Heart right ventricle (tissue), 16 donors: ENCODE measurements around the gene ACOX3. TPM values are rescaled to one million over a fixed set of nuclear protein-coding genes. Genes with fewer than 3 reads are reported as not detected.
A peak's percentile ranks its signal among the peaks of the same experiment; 100 is the strongest.
"Not testable (repeated sequence)": the region's sequence is repeated elsewhere in the genome, so short reads cannot be mapped to it uniquely, and the experiment has no call there.

Experiments used
- ATAC-seq, 8 donors: fragments of 200-7000 bp; cut with Tn5 transposase; one replicate each; pipeline ENCODE4 v1.9.1; 2020; ENCODE audit warnings: mild to moderate bottlenecking in 8 of 8, moderate library complexity in 8 of 8, moderate number of reproducible peaks in 1 of 8
- DNase-seq, 2 donors: peaks; one replicate each; pipeline ENCODE4 v3.0.0-alpha.2; 2020
- H3K27ac ChIP-seq, 10 donors: fragments of 200-600 bp; sonication (generic) in 2 of 10; one replicate each; pipeline versions ENCODE4 v1.5.0 to v1.8.0; 2020 to 2022; ENCODE audit warnings: mild to moderate bottlenecking in 3 of 10
- H3K27me3 ChIP-seq, 7 donors: fragments of 200-600 bp; one replicate each; pipeline ENCODE4 v1.8.0; 2021 to 2022; ENCODE audit warnings: mild to moderate bottlenecking in 2 of 7
- H3K36me3 ChIP-seq, 9 donors: fragments of 200-600 bp; sonication (generic) in 1 of 9; one replicate each; pipeline versions ENCODE4 v1.5.0 to v1.8.0; 2020 to 2022; ENCODE audit warnings: mild to moderate bottlenecking in 2 of 9
- H3K4me1 ChIP-seq, 9 donors: fragments of 200-600 bp; sonication (generic) in 1 of 9; one replicate each; pipeline versions ENCODE4 v1.5.0 to v1.8.0; 2020 to 2022; ENCODE audit warnings: mild to moderate bottlenecking in 4 of 9
- H3K4me3 ChIP-seq, 10 donors: fragments of 200-600 bp; sonication (generic) in 2 of 10; one replicate each; pipeline versions ENCODE4 v1.5.0 to v1.8.0; 2020 to 2022; ENCODE audit warnings: mild to moderate bottlenecking in 7 of 10, moderate library complexity in 2 of 10
- H3K9me3 ChIP-seq, 11 donors: fragments of 200-600 bp in 10 of 11; sonication (generic) in 2 of 11; one replicate each; pipeline versions ENCODE4 v1.5.0 to v1.8.0; 2013 to 2022; ENCODE audit warnings: mild to moderate bottlenecking in 2 of 11, control low read depth in 1 of 11, moderate library complexity in 1 of 11
- CTCF ChIP-seq, 9 donors: fragments of 200-600 bp; sonication (generic) in 2 of 9; IDR thresholded peaks; one replicate each; pipeline versions ENCODE4 v1.5.0 to v1.8.0; 2021 to 2022; ENCODE audit warnings: antibody characterized with exemption in 9 of 9, mild to moderate bottlenecking in 5 of 9, moderate library complexity in 1 of 9
- WGBS, 2 donors: extraction: QIAGEN DNeasy Blood & Tissue Kit; methylation state at CpG; one replicate each; pipeline ENCODE4 v1.1.7; 2013; ENCODE audit warnings: inconsistent platforms in 1 of 2; 5-methylcytosine and 5-hydroxymethylcytosine counted together
- intact Hi-C, 10 donors: fragments of 100-400 bp; cut with DNase I; formaldehyde crosslinking; loops; one replicate each; pipeline versions ENCODE4 v1.11.1 to v1.14.2; 2022
- long read RNA-seq, 3 donors: library from polyadenylated mRNA; unstranded; transcript quantifications; one replicate each; pipeline ENCODE4 v2.0.0, GENCODE V29; 2020 to 2021
- polyA plus RNA-seq, 2 donors: library from polyadenylated mRNA; stranded (reverse); fragments of 200-250 nt; gene quantifications; one replicate each; pipeline ENCODE4 v1.2.3, GENCODE V29; 2013
- total RNA-seq, 10 donors: library from RNA; stranded (reverse); fragmentation: NEBNext Ultra II Directional in 3 of 10; extraction: Animal tissue kit (Norgen Biotek cat#: 25700) in 3 of 10; gene quantifications; one replicate each; pipeline versions ENCODE4 v1.2.1 to v1.2.4, GENCODE V29; 2021 to 2023
- donor health status: Arrhythmogenic right ventricular cardiomyopathy.
- donor health status: ischemic (EF 13 %, LVEDD 7.1; RV severe dilation, severe dysfunction).
- donor health status: healthy with polysubstance abuse.
- donor health status: DM: no; HTN: yes; CAD: no.
- donor health status: DM: no; HTN: no; CAD: no.
- donor health status: ischemic (EF 25% LVEDD 6.9; RV normal size, moderate dysfunction).
- donor health status: ischemic (EF 25% LVEDD 5.7; RV mildly dilated, moderate dysfunction).
- donor health status: healthy.
- donor health status: DM: yes; HTN: yes; CAD: no.
- donor health status: Ischemic cardiomyopathy.
- donor health status: ischemic (EF 35%, LVEDD 5.7; RV mildly dilated, moderate dysfunction).
- donor health status: nonischemic (EF 11% LVEDD 7.7; RV severe dilation, severe dysfunction).
- donor health status: DM: yes; HTN: yes; CAD: no.
- donor health status: PGD.
- donor health status: ischemic (EF 29% LVEDD 5.4; RV normal size, mild dysfunction).
- donor health status: nonischemic (EF 23%, LVEDD 6.1; RV moderate dilation, normal function).

ACOX3 gene
- total RNA-seq: 10 to 100 TPM; 21.6 to 28.9 (median 25.6) TPM
- polyA plus RNA-seq: 10 to 100 TPM; 17.9 to 18.5 TPM
- long read RNA-seq, donor 1, transcript ACOX3-203 (18 exons, 2,253 nt): major isoform, 9 of 16 reads
- long read RNA-seq, donor 1, partial matches to known transcripts: 3 of 16 reads
- long read RNA-seq, donor 1, other reads (novel, unspliced or antisense): 4 of 16 reads
- long read RNA-seq, donor 2, transcript ACOX3-203 (18 exons, 2,253 nt): major isoform, 15 of 45 reads
- long read RNA-seq, donor 2, partial matches to known transcripts: 11 of 45 reads
- long read RNA-seq, donor 2, other reads (novel, unspliced or antisense): 19 of 45 reads
- long read RNA-seq, donor 3, transcript ACOX3-203 (18 exons, 2,253 nt): major isoform, 34 of 81 reads
- long read RNA-seq, donor 3, partial matches to known transcripts: 18 of 81 reads
- long read RNA-seq, donor 3, other reads (novel, unspliced or antisense): 27 of 81 reads

GRCh38 chr4:8440492-8441311 lies at the start of gene ACOX3, which contains the start of gene TRMT44:
Gene ACOX3 (minus strand): TSS chr4:8440723. CDS start chr4:8416521, 24,202 bp downstream.
Gene TRMT44 (plus strand): TSS chr4:8440777. CDS start chr4:8440823, 46 bp downstream.
- Histone ChIP-seq H3K27me3 (no peaks in the 10 kb centered on the region), H3K4me3 (peak within 1 kb of the TSS; percentile 79 to 99 (median 96)), H3K27ac (peak within 1 kb of the TSS; percentile 88 to 97 (median 94)), H3K36me3 (peaks cover 0 to 22% (median 0%) of the 10 kb centered on the region in 9 donors), H3K9me3 (no peaks in the 10 kb centered on the region), H3K4me1 (peaks cover 29 to 89% (median 67%) of the 10 kb centered on the region in 9 donors)
- WGBS, 2 donors: 0% methylated on average over 53 to 60 of the region's 60 CpGs
- DNase-seq (peak; percentile 91 to 92), ATAC-seq (peak; percentile 93 to 97 (median 95))
- no peak for TF ChIP-seq CTCF (IDR thresholded peaks at IDR 0.05)
- intact Hi-C loops: loop anchor here in 1 of 10 donors (1.0 kb wide), 1 partner anchor 12 kb away; no protein-coding TSS in a partner anchor

- DNase-seq (no peak), ATAC-seq (no peak)
- Histone ChIP-seq H3K36me3 (no peaks in the 10 kb centered on the region), H3K4me1 (no peaks in the 10 kb centered on the region), H3K9me3 (no peaks in the 10 kb centered on the region), H3K4me3 (no peak overlapping the region), H3K27ac (no peak overlapping the region), H3K27me3 (no peaks in the 10 kb centered on the region)
- intact Hi-C loops: no loop called here
- TF ChIP-seq CTCF (IDR thresholded peaks at IDR 0.05): no peak
- 90 to 91% methylated on average over 5 of the region's 5 CpGs for WGBS, 2 donors
Observed at GRCh38 chr4:8488791-8489369, 48.4 kb upstream of the ACOX3 start.

- H3K27ac ChIP-seq, H3K4me3 ChIP-seq, H3K4me1 ChIP-seq, ATAC-seq, intact Hi-C loops, H3K9me3 ChIP-seq, H3K27me3 ChIP-seq, H3K36me3 ChIP-seq, DNase-seq: not testable (repeated sequence)
- 41 to 46% methylated on average over 8 of the region's 9 CpGs for WGBS, 2 donors
Observed at GRCh38 chr4:8486643-8487042, 46.1 kb upstream of the ACOX3 start.

GRCh38 chr4:8480221-8480620 lies 39.7 kb upstream of the ACOX3 start:
- Histone ChIP-seq H3K27ac (no peak overlapping the region), H3K4me1 (no peaks in the 10 kb centered on the region), H3K36me3 (peaks cover 0 to 34% (median 0%) of the 10 kb centered on the region in 9 donors), H3K4me3 (no peak overlapping the region), H3K9me3 (no peaks in the 10 kb centered on the region), H3K27me3 (no peaks in the 10 kb centered on the region)
- 93 to 94% methylated on average over 11 of the region's 11 CpGs for WGBS, 2 donors
- ATAC-seq (no peak), DNase-seq (no peak)
- no peak for TF ChIP-seq CTCF (IDR thresholded peaks at IDR 0.05)
- intact Hi-C loops: no loop called here
